Activated B cell treated with CpG ODN at 0.5 μM for 24 hours (primary cell): ENCODE results near the gene TF. TPM values are rescaled to one million over a fixed set of nuclear protein-coding genes. Genes with fewer than 3 reads are reported as not detected.
"Not testable (repeated sequence)": the region's sequence is repeated elsewhere in the genome, so short reads cannot be mapped to it uniquely, and the experiment has no call there.

Experiments used
- ATAC-seq: fragments of 200-7000 bp; cut with Tn5 transposase; one replicate; pipeline ENCODE4 v1.10.0; 2021; ENCODE audit warnings: low read depth, mild to moderate bottlenecking, moderate library complexity
- CTCF ChIA-PET: fragments of 350-600 bp; sonication (Branson Sonifier 250); formaldehyde crosslinking; loops from one replicate; lab custom pipeline; 2021; ENCODE audit warnings: antibody characterized with exemption; lab: Charles Lee
- POLR2A ChIA-PET: fragments of 350-600 bp; sonication (Branson Sonifier 250); formaldehyde crosslinking; loops from one replicate; lab custom pipeline; 2021; ENCODE audit warnings: antibody characterized with exemption; lab: Charles Lee
- DNase-seq: peaks from one replicate; pipeline ENCODE4 v3.0.0; 2022
- H3K27ac Mint-ChIP-seq: one replicate; pipeline ENCODE4 v1.8.0; 2020; ENCODE audit warnings: mixed read lengths
- H3K27me3 Mint-ChIP-seq: one replicate; pipeline ENCODE4 v1.8.0; 2021; ENCODE audit warnings: mixed read lengths
- H3K36me3 Mint-ChIP-seq: one replicate; pipeline ENCODE4 v1.8.0; 2021; ENCODE audit warnings: low read depth, mixed read lengths
- H3K4me1 Mint-ChIP-seq: one replicate; pipeline ENCODE4 v1.8.0; 2021; ENCODE audit warnings: mixed read lengths
- H3K4me3 Mint-ChIP-seq: one replicate; pipeline ENCODE4 v1.8.0; 2020; ENCODE audit warnings: mild to moderate bottlenecking, mixed read lengths
- H3K9me3 Mint-ChIP-seq: one replicate; pipeline ENCODE4 v1.8.0; 2020; ENCODE audit warnings: mixed read lengths
- intact Hi-C: fragments of 100-400 bp; cut with micrococcal nuclease; formaldehyde crosslinking; loops from one replicate; pipeline ENCODE4 v1.15.1; 2024
- total RNA-seq: library from RNA; stranded (reverse); gene quantifications from 2 replicates; pipeline ENCODE4 v1.2.3, GENCODE V29; 2022
- TF ChIP-seq, protein P1 (sequence below): fragments of 200-600 bp; IDR thresholded peaks from one replicate; pipeline ENCODE4 v1.8.0; 2022; ENCODE audit warnings: antibody characterized with exemption, mild to moderate bottlenecking

Gene TF
- total RNA-seq, 1 donor from 2014 or later, result 0.29 TPM

DNA sequence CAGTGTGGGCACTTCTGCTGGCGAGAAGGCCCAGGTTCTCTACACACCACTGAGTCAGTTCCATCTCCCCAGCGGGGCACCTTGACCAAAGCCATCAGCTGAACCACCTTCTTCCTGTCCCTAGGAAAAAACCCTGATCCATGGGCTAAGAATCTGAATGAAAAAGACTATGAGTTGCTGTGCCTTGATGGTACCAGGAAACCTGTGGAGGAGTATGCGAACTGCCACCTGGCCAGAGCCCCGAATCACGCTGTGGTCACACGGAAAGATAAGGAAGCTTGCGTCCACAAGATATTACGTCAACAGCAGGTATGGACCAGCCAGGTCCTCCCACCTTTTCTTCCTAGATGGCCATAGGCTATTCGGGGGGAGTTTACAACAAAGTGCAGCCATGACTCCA is 29.1 kb downstream of the TF start:
- intact Hi-C loops, result no loop called here
- peaks cover 34% of the 10 kb centered on the region for H3K27me3 Mint-ChIP-seq
- TF ChIP-seq, protein P1, sequence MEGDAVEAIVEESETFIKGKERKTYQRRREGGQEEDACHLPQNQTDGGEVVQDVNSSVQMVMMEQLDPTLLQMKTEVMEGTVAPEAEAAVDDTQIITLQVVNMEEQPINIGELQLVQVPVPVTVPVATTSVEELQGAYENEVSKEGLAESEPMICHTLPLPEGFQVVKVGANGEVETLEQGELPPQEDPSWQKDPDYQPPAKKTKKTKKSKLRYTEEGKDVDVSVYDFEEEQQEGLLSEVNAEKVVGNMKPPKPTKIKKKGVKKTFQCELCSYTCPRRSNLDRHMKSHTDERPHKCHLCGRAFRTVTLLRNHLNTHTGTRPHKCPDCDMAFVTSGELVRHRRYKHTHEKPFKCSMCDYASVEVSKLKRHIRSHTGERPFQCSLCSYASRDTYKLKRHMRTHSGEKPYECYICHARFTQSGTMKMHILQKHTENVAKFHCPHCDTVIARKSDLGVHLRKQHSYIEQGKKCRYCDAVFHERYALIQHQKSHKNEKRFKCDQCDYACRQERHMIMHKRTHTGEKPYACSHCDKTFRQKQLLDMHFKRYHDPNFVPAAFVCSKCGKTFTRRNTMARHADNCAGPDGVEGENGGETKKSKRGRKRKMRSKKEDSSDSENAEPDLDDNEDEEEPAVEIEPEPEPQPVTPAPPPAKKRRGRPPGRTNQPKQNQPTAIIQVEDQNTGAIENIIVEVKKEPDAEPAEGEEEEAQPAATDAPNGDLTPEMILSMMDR, result no peak
- H3K36me3 Mint-ChIP-seq, result no peaks in the 10 kb centered on the region
- no peaks in the 10 kb centered on the region for H3K9me3 Mint-ChIP-seq
- no peak for DNase-seq
- H3K4me3 Mint-ChIP-seq, result no peak overlapping the region
- no peak overlapping the region for H3K27ac Mint-ChIP-seq
- H3K4me1 Mint-ChIP-seq, result no peaks in the 10 kb centered on the region
- CTCF ChIA-PET, result no interaction called here
- POLR2A ChIA-PET, result no interaction called here
- no peak for ATAC-seq

DNA sequence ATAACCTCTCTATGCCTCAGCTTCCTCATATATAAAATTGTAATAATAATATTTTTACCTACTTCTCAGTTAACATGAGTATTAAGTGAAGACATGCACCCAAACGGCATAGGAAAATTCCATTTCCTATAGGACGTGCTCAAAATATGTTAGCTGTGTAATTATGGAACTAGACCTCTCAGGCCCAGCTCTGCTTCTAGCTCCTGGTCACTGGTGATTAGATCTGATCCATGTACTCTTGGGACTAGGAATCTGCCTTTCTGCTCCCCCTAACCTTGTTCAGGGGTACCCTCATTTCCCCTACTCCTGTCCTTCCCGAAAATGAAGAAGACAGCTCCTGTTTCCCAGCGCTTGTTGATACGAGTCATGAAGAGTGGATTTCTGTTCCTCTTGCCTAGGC is 29.6 kb downstream of the TF start:
- Mint-ChIP-seq H3K4me1 (no peaks in the 10 kb centered on the region), H3K27me3 (peaks cover 34% of the 10 kb centered on the region), H3K36me3 (no peaks in the 10 kb centered on the region), H3K27ac (no peak overlapping the region), H3K9me3 (no peaks in the 10 kb centered on the region), H3K4me3 (no peak overlapping the region)
- ATAC-seq, result no peak
- ChIA-PET CTCF (no interaction called here), POLR2A (no interaction called here)
- no peak for DNase-seq
- TF ChIP-seq, protein P1, result no peak
- intact Hi-C loops, result no loop called here

DNA sequence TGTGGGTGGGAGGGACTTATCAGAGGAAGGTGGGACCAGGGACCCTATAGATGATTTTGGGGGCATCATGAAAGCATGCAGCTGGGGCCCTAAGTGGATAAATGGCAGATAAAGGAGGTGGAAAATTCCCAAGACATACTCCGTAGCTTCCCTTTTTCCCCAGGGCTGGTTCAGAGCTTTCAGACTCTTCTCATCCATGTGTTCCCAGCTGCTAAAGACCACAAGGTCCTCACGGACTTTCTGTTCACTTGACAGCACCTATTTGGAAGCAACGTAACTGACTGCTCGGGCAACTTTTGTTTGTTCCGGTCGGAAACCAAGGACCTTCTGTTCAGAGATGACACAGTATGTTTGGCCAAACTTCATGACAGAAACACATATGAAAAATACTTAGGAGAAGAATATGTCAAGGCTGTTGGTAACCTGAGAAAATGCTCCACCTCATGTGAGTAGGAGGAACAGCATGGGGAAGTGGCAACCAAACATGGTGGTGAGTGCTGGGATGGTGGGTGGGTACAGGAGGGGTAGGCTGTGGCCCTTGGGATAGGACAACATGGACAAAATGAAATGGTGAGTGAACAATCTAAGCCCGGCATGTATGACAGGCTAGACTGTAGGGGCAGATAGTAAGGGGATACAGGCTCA is 30.7 kb downstream of the TF start:
- intact Hi-C loops, result no loop called here

DNA sequence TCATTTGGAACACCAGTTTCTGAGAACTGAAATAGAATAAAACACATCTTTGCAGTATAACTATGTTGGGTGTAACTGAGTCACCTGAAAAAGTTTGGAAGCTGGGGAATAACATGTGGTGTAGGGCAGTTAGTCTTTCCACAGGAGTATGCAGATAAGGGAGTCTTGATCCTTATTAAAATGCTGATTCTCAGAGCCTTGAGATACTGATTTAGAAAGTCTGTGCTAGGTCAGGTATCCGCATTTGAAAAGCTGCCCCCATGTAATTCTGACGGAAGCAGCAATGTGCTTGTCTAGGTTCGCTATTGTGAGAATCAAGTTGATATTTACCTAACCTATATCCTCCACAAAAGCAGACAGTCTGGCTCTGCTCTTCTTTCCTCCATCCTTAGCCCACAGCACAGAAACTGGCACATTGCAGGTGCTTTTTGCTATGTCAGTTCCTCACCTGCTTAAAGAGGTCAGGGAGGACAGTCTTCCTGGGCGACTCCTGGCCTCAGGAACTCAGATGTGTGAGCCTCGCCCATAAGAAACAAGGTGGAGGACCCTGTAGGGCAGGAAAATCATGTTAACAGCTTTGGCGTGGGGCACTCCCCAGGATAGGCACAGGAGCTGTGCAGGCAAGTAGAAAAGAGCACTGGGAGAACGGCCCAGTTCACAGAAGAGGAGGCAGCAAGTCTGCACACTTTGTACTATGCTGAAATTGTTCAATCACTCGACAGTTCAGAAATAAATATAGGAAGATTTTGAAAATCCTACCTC is 31.8 kb downstream of the TF start:
- intact Hi-C loops, result no loop called here
- Mint-ChIP-seq H3K4me3 (no peak overlapping the region), H3K27ac (no peak overlapping the region), H3K4me1 (no peaks in the 10 kb centered on the region), H3K9me3 (no peaks in the 10 kb centered on the region), H3K27me3 (peaks cover 32% of the 10 kb centered on the region), H3K36me3 (no peaks in the 10 kb centered on the region)
- DNase-seq, result no peak
- TF ChIP-seq, protein P1, result no peak
- ChIA-PET POLR2A (no interaction called here), CTCF (no interaction called here)
- no peak for ATAC-seq

More for the DNA sequence above, 30.7 kb downstream of the TF start:
- TF ChIP-seq, protein P1, result no peak
- no peaks in the 10 kb centered on the region for H3K9me3 Mint-ChIP-seq
- no peak for ATAC-seq
- no peak overlapping the region for H3K4me3 Mint-ChIP-seq
- CTCF ChIA-PET, result no interaction called here
- POLR2A ChIA-PET, result no interaction called here
- H3K36me3 Mint-ChIP-seq, result no peaks in the 10 kb centered on the region
- peaks cover 30% of the 10 kb centered on the region for H3K27me3 Mint-ChIP-seq
- H3K4me1 Mint-ChIP-seq, result no peaks in the 10 kb centered on the region
- H3K27ac Mint-ChIP-seq, result no peak overlapping the region
- no peak for DNase-seq

DNA sequence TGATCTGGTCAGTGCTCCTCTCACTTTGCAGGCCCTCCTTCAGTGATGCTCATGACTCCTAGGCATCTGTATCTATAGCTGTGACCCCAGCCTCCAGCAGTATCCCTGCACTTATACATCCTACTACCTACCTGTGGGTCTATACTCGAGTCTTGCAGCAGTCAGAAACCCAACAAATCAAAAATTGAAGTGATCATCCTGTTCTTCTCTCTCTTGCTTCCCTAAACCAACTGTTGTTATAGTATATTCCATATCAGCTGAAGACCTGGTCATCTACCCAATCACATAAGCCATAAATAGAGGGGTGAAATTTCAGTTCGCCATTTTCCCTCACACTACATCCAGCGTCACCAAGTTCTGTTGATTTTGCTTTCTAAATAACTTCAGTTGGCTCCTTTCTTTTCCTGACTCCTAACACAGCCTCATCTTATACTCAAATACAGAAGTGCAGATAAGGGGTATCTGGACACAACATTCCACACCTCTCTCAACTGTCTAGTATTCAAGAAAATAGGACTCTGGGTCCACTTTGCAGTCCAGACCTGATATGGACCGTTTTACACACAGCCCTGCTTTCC is 33.5 kb downstream of the TF start:
- no peak overlapping the region for H3K4me3 Mint-ChIP-seq
- ATAC-seq (no peak), DNase-seq (no peak)
- H3K27me3 Mint-ChIP-seq, result peaks cover 26% of the 10 kb centered on the region
- H3K27ac Mint-ChIP-seq, result no peak overlapping the region
- ChIA-PET CTCF (no interaction called here), POLR2A (no interaction called here)
- H3K9me3 Mint-ChIP-seq, result no peaks in the 10 kb centered on the region
- no peaks in the 10 kb centered on the region for H3K4me1 Mint-ChIP-seq
- H3K36me3 Mint-ChIP-seq, result no peaks in the 10 kb centered on the region
- intact Hi-C loops, result no loop called here
- TF ChIP-seq, protein P1, result no peak

DNA sequence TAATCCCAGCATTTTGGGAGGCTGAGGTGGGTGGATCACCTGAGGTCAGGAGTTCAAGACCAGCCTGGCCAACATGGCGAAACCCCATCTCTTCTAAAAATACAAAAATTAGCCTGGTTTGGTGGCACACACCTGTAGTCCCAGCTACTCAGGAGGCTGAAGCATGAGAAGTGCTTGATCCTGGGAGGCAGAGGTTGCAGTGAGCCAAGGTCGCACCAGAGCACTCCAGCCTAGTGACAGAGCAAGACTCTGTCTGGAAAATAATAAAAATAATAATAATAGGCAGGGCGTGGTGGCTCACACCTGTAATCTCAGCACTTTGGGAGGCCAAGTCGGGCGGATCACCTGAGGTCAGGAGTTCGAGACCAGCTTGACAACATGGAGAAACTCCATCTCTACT is 34.6 kb downstream of the TF start:
- POLR2A ChIA-PET, H3K36me3 Mint-ChIP-seq, H3K9me3 Mint-ChIP-seq, CTCF ChIA-PET, ATAC-seq, DNase-seq, H3K4me3 Mint-ChIP-seq, intact Hi-C loops, H3K27ac Mint-ChIP-seq, H3K4me1 Mint-ChIP-seq: not testable (repeated sequence)
- H3K27me3 Mint-ChIP-seq, result peaks cover 22% of the 10 kb centered on the region
